ENCODE measurements around the gene OAS2. TPM values are rescaled to one million over a fixed set of nuclear protein-coding genes. Genes with fewer than 3 reads are reported as not detected.

Gene OAS2
- total RNA-seq, 2 donors from 2014 or later = 3.2 to 6.7 TPM

Other genes with a start within 250 kb of the OAS2 start
- under 1 TPM in 1 of 2 donors, not detected in 1; 0.45 TPM for gene RPH3A, start 186.8 kb upstream of the OAS2 start, total RNA-seq
- gene OAS1, start 71.6 kb upstream of the OAS2 start, total RNA-seq = 100 to 1,000 TPM in 1 of 2 donors, 10 to 100 TPM in 1; 97.4 to 104 TPM
- 10 to 100 TPM; 12.9 to 27.2 TPM for gene OAS3, start 40.0 kb upstream of the OAS2 start, total RNA-seq
- 1 to 10 TPM; 1.2 to 2.3 TPM for gene DTX1, start 78.2 kb downstream of the OAS2 start, total RNA-seq
- gene RASAL1, start 157.2 kb downstream of the OAS2 start, total RNA-seq = 10 to 100 TPM in 1 of 2 donors, 1 to 10 TPM in 1; 9.0 to 14.1 TPM
- under 1 TPM in 1 of 2 donors, not detected in 1; 0.43 TPM for gene CFAP73, start 171.2 kb downstream of the OAS2 start, total RNA-seq
- 10 to 100 TPM; 42.0 to 56.9 TPM for gene DDX54, start 207.0 kb downstream of the OAS2 start, total RNA-seq
- 10 to 100 TPM; 17.4 to 18.0 TPM for gene RITA1, start 207.2 kb downstream of the OAS2 start, total RNA-seq
- 10 to 100 TPM; 84.7 to 96.4 TPM for gene TPCN1, start 242.9 kb downstream of the OAS2 start, total RNA-seq

All from left colon (tissue), 2 donors.